HK-2 (cell line): Measurements from ENCODE around the gene INSRR.
A peak's percentile ranks its signal among the peaks of the same experiment; 100 is the strongest.

Source experiments
- DNase-seq: peaks from one replicate; pipeline ENCODE4 v3.0.0-alpha.2; 2018; ENCODE audit not compliant: unreplicated experiment

Gene INSRR

DNA sequence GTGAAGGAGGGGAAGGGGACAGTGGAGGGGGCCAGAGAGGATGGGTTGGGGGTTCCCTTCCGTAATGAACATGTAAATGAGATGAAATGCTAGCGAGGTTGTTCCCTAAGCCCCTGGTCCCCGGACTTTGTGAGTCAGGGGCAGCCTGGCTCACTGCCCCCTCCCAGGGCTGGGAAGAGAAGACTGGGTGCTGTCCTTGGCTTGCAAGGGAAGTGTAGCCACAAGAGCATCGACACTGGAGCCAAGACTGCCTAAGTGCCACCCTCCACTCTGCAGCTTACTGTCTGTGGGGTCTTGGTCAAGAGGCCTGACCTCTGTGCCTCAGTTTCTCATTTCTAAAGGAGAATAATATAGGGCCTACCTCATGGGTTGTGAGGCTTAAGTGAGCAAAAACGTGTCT lies 35.1 kb upstream of the INSRR start:
- DNase-seq = no peak

DNA sequence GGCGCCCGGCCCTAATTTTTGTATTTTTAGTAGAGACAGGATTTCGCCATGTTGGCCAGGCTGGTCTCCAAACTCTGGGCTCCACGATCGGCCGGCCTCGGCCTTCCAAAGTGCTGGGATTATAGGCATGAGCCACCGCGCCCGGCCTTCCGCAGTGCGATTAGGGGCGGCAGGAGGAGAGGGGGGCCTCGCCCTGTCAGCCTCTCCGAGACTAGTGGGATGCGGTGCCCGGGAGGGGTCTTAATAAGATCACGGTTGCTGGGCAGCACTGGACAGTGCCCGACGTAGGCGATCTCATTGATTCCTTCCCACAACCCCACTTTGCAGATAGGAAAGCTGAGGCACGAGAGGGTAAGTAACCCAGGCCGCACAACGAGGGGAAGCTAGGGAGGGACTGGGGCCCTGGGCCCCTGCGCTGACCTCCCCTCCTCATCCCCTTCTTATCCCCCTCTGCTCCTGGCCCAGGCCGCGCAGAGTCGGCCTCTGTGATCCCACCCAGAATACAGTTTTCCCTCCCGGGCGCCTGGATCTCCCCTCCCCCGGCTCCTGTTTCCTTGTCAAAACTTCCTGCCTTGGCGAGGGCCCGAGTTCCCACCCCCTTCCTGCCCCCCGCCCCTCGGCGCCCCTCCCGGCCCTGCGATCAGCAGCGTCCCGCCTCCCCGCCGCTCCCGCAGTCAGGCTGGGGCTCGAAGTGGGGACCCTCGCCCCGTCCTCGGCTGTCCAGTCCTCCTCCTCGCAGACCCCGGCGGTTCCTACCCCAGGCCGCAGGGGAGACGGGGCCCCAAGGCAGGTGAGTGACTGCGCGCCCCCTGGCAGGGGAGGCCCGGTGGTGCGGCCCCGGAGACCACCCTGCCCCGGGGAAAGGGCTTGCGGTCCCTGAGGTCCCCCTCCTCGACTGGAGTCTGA lies 34.4 kb upstream of the INSRR start, which contains the start of gene PEAR1:
PEAR1 (plus strand) TSS at position 671 of the 906 bp plus-strand sequence. CDS start 10,209 bp downstream, outside the sequence.
- DNase-seq = no peak

DNA sequence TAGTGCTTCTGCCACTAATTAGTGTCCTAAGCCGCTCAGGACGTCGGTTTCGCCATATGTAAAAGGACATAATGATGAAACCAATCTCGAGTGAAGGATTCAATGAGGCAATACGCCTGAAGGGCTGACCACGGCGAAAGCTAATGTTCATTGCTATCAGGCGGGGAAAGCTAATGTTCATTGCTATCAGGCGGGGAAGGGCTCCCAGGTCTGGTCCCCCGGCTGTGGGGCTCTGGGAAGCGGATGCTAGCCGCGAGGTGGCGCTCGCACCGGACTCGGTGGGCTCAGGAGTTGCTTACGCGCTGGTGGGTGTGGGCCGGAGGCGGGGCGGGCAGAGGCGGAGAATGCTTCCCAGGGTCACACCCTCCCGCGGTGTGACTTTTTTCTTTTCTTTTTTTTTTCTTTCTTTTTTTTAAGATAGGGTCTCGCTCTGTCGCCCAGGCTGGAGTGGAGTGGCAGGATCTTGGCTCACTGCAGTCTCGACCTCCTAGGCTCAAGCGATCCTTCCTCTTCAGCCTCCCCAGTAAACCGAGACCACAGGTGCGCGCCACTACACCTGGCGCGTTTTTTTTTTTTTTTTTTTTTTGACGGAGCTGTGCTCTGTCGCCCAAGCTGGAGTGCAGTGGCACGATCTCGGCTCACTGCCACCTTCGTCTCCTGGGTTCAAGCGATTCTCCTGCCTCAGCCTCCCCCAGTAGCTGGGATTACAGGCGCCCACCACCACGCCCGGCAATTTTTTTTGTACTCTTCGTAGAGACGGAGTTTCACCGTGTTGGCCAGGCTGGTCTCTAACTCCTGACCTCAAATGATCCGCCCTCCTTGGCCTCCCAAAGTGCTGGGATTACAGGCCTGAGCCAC lies 33.5 kb upstream of the INSRR start:
- peak; percentile 90 for DNase-seq

DNA sequence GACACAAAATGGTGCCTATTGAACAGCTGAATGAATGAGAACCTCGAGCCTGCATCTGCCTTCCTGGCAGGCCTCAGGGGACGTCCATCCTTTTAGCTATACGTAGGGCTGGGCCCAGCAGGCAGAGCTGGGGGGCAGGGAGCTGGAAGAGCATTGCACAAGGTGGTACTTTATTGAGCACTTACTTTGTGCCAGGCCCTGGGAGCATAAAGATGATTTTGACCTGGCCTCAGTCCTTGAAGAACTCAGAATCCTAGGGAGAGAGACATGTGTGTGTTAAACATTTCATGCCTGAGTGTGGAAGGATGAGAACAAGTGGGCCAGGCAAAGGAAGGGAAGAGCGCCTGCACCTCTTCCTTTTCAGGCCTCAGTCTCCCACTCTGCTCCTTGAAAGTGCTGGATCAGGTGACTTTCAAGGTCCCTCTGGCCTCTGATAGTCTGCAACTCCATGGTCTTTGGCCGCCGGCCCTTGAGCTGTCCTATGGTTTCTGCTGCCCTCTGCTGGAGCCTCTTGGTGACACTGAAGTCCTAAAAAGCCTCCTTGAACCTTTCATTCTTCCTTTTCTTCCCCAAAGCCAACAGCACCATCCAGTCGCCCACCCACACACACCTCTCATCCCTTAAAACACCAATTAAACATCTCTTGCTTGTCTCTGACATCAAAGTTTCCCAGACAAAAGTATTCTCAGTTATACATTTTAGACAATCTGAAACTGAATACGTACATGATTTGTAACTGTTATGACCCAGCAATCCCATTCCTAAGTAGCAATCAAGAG lies 31.1 kb upstream of the INSRR start:
- DNase-seq = peak; percentile 75

DNA sequence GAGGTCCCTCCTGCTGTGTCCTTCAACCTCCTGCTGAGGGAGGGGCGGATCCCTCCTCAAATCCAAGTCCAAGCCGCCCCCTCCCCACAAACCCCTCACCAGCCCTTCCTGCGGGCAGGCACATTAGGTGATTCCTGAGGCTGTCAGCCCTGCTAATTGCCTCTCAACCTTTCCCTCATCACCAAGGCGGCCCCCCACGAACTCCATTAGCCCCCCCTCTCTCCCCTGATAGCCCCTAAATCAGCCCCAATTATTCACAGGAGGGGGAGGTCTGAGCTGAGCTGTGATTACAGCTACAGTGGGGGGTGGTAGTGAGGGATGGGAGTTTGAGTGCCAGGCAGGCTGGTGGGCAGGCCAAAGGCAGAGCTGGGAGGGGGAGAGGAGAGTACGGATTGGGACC lies 28.8 kb upstream of the INSRR start:
- no peak for DNase-seq

DNA sequence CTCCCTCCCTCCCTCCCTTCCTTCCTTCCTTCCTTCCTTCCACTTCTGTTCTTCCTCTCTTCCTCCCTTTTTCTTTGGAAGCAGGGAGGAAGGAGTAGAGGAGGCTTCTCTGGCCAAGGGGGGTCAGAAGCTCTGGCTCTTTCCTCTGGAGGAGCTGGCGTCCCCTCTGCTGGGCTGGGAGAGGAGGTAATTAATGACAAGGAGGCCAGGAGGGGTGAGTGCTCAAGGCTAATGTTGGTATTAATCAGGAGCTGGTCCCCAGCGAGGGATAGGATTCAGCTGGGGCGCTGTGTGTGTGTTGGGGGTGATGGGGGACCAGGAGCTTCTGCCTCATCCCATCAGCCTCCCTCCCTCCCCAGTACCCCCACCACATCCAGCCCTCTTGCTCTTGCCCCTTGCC lies 28.4 kb upstream of the INSRR start:
- no peak for DNase-seq

DNA sequence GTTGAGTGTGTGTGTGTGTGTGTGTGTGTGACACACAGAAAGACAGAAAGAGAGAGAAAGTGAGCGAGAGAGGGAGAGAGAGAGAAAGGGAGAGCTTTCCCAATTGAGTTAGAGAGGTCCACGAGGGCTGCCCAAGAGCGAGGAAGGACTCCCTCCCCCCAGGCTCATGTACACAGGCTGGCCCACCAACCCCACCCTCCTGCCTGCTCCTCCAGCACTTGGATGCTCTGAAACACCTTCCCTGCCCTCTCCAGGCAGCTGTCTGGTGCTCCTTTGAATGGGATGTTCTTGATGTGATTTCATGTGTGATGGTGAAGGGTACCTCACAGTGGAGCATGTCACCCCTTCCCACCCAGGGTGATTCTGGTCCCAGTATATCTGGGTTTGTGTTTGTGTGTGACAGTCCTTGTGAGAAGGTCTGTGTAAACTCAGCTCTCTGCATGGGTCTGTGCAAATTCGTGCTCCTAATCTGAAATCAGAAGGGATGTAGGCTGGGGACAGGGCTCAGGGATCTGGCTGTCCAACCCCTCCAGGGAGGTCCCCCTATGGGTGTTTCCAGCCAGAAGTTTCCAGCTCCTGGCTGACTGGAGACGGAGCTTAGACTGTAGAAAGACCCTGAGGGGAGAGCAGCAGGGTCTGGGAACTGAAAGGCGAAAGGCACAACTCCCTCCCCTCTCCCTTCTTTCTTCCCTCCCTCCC lies 27.8 kb upstream of the INSRR start:
- no peak for DNase-seq

DNA sequence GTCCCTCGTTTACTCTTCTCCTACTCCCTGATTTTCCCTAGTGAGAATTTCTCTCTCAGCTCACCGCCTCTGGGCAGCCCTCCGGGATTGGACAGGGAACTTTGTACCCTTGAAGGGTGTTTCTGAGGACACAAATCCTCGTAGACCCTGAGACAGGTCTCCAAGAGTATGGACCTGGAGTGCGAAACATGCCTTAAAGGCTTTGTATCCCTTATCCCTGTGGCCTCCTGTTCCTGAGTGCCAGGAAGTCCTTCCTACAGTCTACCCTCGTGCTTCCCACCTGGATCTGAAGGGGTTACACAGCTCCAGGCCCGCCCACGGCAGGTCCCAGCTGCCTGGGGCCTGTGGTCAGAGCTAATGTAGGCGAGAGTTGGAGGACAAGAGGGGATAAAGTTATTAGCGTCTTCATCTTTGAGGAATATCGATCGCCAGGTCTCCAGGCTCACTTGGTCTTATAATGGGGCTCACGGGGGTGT lies 27.0 kb upstream of the INSRR start:
- no peak for DNase-seq

DNA sequence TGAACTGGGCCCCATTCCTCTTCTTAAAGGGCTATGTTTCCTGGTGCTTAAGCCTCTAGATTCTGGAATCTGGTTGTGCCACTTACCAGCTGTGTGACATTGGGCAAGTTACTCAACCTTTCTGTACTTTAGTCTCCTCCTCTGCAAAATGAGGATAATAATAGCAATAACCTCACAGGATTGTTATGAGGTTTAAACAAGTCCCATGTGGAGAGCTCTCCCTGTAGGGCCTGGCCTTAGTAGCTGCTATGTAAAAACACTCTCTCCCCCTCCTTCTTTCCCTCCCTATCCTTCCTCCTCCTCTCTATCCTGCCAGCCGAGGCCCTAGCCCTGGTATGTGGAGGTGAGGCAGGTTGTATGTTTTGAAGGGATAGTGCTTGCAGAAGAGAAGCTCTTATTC lies 26.4 kb upstream of the INSRR start:
- no peak for DNase-seq

DNA sequence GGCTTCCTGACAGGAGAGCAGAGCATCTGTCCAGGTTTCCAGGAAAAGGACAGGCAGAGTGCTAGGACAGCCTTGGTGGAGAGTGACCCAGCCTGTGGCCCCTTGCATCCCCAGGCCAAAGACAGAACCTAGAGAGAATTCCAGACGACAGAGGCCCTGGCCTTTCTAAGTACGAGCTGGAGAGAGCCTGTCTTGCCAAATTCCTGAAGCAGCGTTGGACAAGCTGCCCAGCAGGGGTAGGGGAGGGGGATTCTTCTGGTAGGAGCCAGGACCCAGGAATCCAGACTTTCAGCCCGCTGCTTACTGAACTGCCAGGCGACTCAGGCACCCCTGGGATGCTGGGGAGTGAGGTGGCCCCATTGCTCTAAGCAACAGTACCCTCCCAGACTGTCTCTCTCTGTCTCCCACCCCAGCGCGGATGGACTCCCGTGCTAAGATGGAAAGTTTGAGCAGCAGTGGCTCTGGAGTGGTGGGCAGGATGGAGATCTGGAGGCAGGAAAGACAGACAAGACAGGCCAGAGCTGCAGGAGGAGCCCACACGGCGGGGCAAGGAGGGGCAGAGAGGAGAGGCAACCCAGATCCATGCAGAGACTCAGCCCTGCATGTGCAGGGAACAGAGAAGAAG lies 25.8 kb upstream of the INSRR start:
- no peak for DNase-seq

DNA sequence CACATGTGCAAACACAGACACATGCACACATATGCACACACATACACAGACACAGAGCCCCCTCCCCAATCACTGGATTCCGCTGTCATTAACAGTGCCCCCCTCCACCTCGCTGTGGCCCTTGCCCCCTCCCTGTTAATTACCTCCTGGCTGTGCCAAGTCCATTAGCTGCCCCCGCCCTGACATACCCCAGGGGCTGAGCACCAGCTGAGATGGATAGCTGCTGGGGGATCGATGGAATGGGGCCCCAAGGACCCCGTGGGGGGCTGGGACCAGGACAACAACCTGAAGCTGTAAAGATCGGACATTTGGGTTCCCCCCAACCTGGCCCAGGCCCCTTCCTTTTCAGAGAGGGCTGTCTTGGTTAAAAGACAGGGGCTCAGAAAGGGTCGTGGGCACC lies 25.0 kb upstream of the INSRR start:
- DNase-seq = no peak

DNA sequence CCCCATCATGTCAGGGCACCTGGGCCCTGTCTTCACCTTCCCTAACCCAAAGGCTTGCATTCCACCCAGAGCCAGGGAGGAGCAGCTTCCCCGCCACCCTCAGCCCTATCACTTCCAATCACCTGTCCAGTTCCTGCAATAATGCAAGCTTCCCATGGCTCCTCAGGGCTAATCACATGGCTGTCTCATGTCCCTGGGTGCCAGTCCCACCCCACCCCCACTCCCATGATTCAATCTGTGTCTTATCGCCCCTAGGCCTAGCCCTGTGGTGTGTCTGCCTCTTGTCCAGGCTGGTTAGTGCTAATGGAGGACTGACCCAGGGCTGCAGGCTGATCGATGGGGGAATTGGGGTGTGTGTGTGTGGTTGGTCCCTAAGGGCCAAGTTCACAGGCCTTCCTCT lies 23.6 kb upstream of the INSRR start:
- no peak for DNase-seq

DNA sequence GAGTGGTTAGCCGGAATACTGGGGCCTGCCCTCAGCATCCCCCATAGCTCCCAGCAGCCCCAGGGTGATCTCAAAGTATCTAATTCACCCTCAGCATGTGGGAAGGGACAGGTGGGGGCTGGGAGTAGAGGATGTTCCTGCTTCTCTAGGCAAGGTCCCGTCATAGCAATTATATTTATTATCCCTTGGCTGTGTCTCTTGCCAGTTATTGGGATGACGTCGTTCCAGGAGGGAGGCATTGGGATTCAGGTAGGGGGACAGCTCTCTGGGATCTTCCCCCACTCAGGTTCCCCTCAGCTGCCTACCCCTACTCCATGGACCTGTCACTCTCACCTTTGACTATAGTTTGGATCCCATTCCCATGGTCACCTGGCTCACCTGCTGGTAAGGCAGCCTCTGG lies 22.7 kb upstream of the INSRR start:
- DNase-seq = no peak

DNA sequence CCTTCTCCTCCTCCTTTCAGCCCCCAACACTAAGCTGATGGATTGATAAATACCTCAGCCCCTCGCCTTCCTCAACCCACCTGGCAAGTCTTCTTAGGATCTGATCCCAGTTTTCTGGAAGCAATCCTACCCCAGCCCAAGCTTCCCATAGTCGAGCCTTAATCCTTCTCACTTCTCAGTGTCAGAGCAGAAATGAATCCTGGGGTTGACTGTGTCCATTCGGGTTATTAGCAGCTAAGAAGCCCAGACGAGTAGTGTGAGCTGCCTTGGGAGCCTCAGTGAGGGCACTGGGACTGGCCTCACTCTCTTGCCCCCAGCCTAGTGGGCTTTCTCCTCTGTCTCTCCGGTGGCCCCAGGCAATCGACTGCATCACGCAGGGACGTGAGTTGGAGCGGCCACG lies 22.2 kb upstream of the INSRR start:
- DNase-seq = no peak

DNA sequence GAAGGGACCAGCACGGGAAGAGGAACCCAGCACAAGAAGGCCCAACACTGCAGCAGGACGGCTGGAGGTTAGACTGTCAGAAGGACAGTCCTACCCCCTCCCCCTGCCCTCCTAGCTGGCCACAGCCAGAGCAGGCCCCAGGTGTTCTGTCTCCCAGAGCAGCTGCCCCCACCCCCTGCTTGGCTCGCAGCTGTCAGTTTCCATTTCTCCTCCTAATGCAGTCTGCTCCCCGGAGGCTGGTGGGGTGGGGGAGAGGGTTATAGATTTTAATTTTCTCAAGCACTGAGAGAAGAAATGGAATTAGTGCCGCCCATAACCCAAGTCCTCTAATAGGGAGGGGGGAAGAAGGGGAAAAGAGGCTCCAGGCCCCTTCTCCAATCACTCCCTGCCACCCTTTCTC lies 21.6 kb upstream of the INSRR start:
- no peak for DNase-seq

DNA sequence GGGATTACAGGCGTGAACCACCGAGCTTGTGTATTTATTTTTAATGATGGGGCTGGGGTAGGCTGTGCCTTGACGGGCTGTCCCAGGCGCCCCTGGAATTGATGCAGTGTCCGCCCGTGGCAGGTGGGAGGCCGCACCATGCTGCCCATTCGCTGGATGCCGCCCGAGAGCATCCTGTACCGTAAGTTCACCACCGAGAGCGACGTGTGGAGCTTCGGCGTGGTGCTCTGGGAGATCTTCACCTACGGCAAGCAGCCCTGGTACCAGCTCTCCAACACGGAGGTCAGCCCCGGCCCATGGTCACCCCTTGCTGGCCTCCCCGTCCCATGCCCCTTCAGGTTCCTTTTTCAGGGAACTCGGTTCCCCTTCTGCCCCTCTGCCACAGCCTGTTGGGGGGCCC lies 21.0 kb upstream of the INSRR start:
- DNase-seq = no peak

DNA sequence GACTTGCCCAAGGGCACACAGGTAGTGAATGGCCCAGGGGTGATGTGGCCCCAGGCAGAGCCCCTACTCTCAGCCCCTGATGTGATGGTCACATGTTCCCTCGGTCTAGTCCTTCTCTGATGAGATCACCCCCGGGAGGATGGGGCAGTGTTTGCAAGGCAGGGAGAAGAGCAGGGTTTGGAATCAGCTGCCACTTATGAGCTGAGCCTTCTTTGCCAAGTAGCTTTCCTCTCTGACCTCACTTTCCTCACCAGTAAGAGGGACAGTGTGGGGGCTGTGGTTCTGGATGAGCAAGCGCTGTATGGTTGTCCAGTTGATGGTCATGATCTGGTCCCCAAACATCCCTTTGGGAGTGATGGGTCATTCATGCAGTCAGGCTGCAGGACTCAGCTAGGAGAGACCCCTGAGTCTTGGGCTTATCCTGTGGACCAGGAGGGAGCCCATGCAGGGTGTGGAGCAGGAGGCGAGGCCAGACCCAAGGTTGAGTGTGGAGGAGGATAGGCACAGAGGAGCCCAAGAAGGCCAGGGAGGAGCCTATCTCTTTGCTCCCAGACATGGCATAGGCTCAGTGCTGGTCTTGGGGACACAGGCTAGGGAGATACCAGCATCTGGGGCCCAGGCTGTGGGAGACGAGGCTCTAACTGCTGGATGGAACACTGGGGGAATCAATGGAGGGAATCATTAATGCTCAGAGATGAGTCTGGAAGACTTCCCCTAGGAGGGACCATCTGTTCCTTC lies 18.7 kb upstream of the INSRR start:
- no peak for DNase-seq

DNA sequence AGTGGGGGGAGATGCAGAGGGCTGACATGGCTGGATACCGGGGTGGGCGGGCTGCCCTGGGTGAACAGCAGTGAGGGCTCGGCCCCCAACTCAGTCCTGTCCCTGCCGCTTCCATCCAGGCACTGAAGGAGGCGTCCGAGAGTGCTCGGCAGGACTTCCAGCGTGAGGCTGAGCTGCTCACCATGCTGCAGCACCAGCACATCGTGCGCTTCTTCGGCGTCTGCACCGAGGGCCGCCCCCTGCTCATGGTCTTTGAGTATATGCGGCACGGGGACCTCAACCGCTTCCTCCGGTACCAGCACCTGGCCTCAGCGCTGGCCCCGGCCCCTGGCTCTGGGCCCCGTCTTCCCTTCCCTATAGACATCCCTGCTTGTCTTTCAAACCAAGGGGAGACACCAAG lies 17.4 kb upstream of the INSRR start:
- DNase-seq = no peak

DNA sequence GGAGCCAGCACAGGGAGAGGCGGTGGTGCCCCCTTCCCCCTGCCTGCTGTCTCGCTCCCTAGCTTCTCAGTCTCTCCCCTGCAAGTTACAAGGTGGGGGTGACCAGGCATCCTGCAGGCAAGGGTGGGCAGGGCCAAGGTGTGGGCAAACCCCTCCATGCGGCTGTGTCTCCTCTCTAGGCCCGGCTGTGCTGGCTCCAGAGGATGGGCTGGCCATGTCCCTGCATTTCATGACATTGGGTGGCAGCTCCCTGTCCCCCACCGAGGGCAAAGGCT lies 16.4 kb upstream of the INSRR start:
- DNase-seq = no peak

DNA sequence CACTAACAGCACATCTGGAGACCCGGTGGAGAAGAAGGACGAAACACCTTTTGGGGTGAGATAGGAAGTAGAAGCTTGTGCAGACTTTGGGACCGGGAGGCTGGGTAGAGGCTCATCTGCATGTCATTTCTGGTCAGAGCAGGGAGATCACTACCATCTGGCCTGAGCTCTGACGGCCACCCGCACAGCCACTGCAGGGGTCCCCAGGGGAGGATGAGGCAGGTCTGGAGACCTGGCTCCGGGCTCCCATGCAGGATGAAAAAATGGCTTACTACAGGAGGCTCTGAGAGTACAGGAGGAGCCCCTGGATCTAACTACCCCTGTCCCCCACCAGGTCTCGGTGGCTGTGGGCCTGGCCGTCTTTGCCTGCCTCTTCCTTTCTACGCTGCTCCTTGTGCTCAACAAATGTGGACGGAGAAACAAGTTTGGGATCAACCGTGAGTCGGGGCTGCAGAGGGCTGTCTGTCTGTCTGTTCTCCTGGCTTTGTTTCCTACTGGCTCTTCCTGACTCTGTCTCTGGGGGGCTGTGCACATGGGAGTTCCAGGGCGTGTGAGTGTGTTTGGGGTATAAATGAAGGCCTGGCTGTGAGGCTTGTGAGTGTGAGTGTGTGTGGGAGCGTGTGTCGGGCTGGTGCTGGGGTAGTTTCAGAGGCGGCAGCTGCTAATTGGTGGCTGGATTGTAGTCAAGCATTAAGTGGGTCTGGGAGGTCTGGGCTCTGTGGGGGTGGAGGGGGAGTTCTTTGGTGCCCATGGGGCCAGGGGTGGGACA lies 15.8 kb upstream of the INSRR start:
- DNase-seq = no peak
